OCI-M1 (cell line): Measurements from ENCODE around the gene IFT25.
A peak's percentile ranks its signal among the peaks of the same experiment; 100 is the strongest.
"Not testable (repeated sequence)": the region's sequence is repeated elsewhere in the genome, so short reads cannot be mapped to it uniquely, and the experiment has no call there.

Experiments used
- DNase-seq: peaks from one replicate; lab custom pipeline; 2025; lab: John Stamatoyannopoulos, UW

IFT25 gene

GRCh38 chr1:53945433-53946251 lies at the start of gene IFT25:
Gene IFT25, minus strand, starts transcription at chr1:53945699. Its CDS starts 5,617 bp downstream, at chr1:53940082.
- peak; percentile 97 for DNase-seq

GRCh38 chr1:53994516-53994915 lies 49.0 kb upstream of the IFT25 start:
- DNase-seq: not testable (repeated sequence)

GRCh38 chr1:53992085-53992874 lies 46.8 kb upstream of the IFT25 start:
- DNase-seq: no peak

- no peak for DNase-seq
Observed at GRCh38 chr1:53987880-53988279, 42.4 kb upstream of the IFT25 start.

- no peak for DNase-seq
Observed at GRCh38 chr1:53986458-53986857, 41.0 kb upstream of the IFT25 start.

GRCh38 chr1:53984726-53985125 lies 39.2 kb upstream of the IFT25 start:
- DNase-seq: no peak

- DNase-seq: no peak
Observed at GRCh38 chr1:53982763-53983104, 37.2 kb upstream of the IFT25 start.

GRCh38 chr1:53982034-53982762 lies 36.7 kb upstream of the IFT25 start:
- DNase-seq: peak; percentile 72

- DNase-seq: no peak
Observed at GRCh38 chr1:53981220-53981619, 35.7 kb upstream of the IFT25 start.

- no peak for DNase-seq
Observed at GRCh38 chr1:53979712-53980450, 34.4 kb upstream of the IFT25 start.

GRCh38 chr1:53975861-53976260 lies 30.4 kb upstream of the IFT25 start:
- DNase-seq: no peak

- DNase-seq: no peak
Observed at GRCh38 chr1:53971718-53972117, 26.2 kb upstream of the IFT25 start.

- DNase-seq: not testable (repeated sequence)
Observed at GRCh38 chr1:53969323-53969722, 23.8 kb upstream of the IFT25 start.

- no peak for DNase-seq
Observed at GRCh38 chr1:53968125-53968513, 22.6 kb upstream of the IFT25 start.

GRCh38 chr1:53967409-53968124 lies 22.1 kb upstream of the IFT25 start:
- DNase-seq: no peak

GRCh38 chr1:53966794-53967193 lies 21.3 kb upstream of the IFT25 start:
- no peak for DNase-seq

GRCh38 chr1:53964109-53964508 lies 18.6 kb upstream of the IFT25 start:
- no peak for DNase-seq

- DNase-seq: no peak
Observed at GRCh38 chr1:53963460-53963859, 18.0 kb upstream of the IFT25 start.

GRCh38 chr1:53962395-53962794 lies 16.9 kb upstream of the IFT25 start:
- DNase-seq: no peak

GRCh38 chr1:53959664-53960250 lies 14.3 kb upstream of the IFT25 start:
- peak; percentile 66 for DNase-seq
